Osteoblast (primary cell): ENCODE results near the gene PLEKHA6. TPM values are rescaled to one million over a fixed set of nuclear protein-coding genes. Genes with fewer than 3 reads are reported as not detected.

Experiments
- DNase-seq: peaks from one replicate; pipeline ENCODE4 v3.0.0; 2011; ENCODE audit warnings: low spot score, mixed read lengths; ENCODE audit not compliant: insufficient read length; ENCODE audit errors: missing footprints
- H2AFZ ChIP-seq: 2 replicates; pipeline ENCODE4 v1.6.0; 2011; ENCODE audit warnings: mild to moderate bottlenecking, low read length
- H3K27ac ChIP-seq: 2 replicates; pipeline ENCODE4 v1.5.1; 2011; ENCODE audit warnings: mild to moderate bottlenecking, low read depth, low read length, moderate library complexity
- H3K27me3 ChIP-seq: 2 replicates; pipeline ENCODE4 v1.6.0; 2012; ENCODE audit warnings: mild to moderate bottlenecking, control low read depth, inconsistent platforms, low read length, moderate library complexity; ENCODE audit not compliant: insufficient read depth
- H3K36me3 ChIP-seq: 2 replicates; pipeline ENCODE4 v1.5.1; 2011; ENCODE audit warnings: mild to moderate bottlenecking, low read length, control low read depth, moderate library complexity; ENCODE audit not compliant: insufficient read depth
- H3K4me1 ChIP-seq: 2 replicates; pipeline ENCODE4 v1.5.1; 2011; ENCODE audit warnings: mild to moderate bottlenecking, low read length, control low read depth, moderate library complexity; ENCODE audit not compliant: insufficient read depth
- H3K4me2 ChIP-seq: 2 replicates; pipeline ENCODE4 v1.6.0; 2011; ENCODE audit warnings: mild to moderate bottlenecking, low read length; ENCODE audit not compliant: insufficient read depth
- H3K4me3 ChIP-seq: fragments of 200-600 bp; sonication (generic); 3 replicates; pipeline ENCODE4 v1.5.1; 2012; ENCODE audit warnings: mild to moderate bottlenecking, low read length, inconsistent platforms; ENCODE audit not compliant: insufficient read depth
- H3K79me2 ChIP-seq: 2 replicates; pipeline ENCODE4 v1.6.0; 2012; ENCODE audit warnings: mild to moderate bottlenecking, low read length, control low read depth, inconsistent platforms; ENCODE audit not compliant: insufficient read depth
- H3K9me3 ChIP-seq: 2 replicates; pipeline ENCODE4 v1.5.1; 2011; ENCODE audit warnings: low read depth, low read length, control low read depth
- H4K20me1 ChIP-seq: 2 replicates; pipeline ENCODE4 v1.6.0; 2012; ENCODE audit warnings: mild to moderate bottlenecking, low read length, control low read depth; ENCODE audit not compliant: insufficient read depth
- CTCF ChIP-seq: IDR thresholded peaks from 2 replicates; pipeline ENCODE4 v1.5.1; 2011; ENCODE audit warnings: mild to moderate bottlenecking, low read depth, low read length, moderate library complexity; ENCODE audit errors: extremely low read depth
- total RNA-seq: library from RNA; depleted of rRNA; stranded (reverse); fragments of >200 nt; gene quantifications from 2 replicates; pipeline ENCODE4 v1.2.3, GENCODE V29; 2012

The PLEKHA6 gene
- total RNA-seq, 1 donor = 0.36 TPM

DNA sequence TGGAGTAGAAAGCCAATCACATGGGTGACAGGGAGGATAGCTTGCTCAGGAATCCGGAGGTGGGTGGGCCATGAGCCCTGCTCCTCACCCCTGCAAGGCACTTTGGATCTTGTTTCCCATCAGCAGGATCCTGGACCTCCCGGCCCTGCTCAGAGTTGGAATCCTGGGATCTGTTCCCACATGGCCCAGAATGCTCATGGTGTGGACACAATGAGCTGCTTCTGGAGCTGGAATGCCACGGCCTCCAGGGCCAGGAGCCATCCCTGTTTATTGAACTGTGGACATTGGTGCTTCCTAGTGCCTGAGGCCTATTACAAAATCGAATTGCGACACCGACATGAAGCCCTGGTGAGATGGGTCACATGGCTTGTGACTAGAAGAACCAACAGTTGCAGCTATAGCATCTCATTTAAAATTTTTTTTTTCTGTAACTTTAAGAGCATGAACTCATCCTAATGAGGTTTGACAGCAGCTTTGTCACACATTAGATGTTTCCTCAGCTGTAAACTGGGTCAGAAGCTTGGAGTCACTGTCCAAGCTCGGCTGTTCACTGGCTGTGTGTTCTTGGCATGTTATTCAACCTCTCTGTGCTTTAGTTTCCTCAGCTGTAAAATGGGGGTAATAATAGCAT lies 105.6 kb downstream of the PLEKHA6 start:
- no peak overlapping the region for H3K27ac ChIP-seq
- no peaks in the 10 kb centered on the region for H3K9me3 ChIP-seq
- no peak overlapping the region for H3K4me3 ChIP-seq
- no peak overlapping the region for H3K4me2 ChIP-seq
- peak overlapping the region; percentile 24 for H2AFZ ChIP-seq
- peaks cover 10% of the 10 kb centered on the region for H3K4me1 ChIP-seq
- DNase-seq = peak; percentile 39
- H3K36me3 ChIP-seq = no peaks in the 10 kb centered on the region
- no peaks in the 10 kb centered on the region for H4K20me1 ChIP-seq
- no peaks in the 10 kb centered on the region for H3K79me2 ChIP-seq
- peaks cover 12% of the 10 kb centered on the region for H3K27me3 ChIP-seq
- no peak for TF ChIP-seq CTCF

DNA sequence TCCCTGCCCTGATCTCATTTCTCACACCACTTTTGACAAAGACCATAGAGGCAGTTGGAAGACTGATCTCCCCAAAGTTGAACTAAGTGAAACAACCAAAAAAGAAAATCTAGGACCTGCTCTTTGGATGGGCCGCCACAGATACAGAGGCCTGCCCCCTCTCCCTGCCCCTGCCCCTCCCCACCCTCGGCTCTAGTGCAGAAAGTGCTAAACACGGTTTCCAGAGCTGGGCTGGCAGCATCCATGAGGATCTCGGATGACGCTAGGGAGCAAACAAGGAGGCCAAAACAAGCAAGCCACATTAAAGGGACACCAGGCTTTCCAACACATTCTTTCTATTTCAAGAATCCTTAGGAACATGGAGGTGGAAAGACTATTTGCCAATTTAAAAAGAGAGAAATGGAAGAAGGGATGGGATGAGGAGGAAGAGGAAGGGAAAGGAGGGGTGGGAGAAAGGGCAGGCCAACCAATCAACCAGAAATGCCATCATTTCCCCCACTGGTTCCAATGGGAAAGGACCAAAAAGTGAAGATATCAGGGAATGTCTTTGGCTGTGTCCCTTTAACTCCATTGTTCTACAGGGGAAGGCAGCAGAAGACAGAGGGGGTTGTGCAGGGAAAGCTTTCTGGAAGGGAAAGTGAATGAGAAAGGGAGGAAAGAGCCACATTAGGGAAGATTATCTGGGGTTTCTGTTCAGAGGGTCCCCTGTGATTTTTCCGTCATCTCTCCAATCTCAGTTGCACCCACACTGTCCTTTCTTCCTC lies 107.6 kb downstream of the PLEKHA6 start:
- no peaks in the 10 kb centered on the region for H3K9me3 ChIP-seq
- H3K4me1 ChIP-seq = peaks cover 10% of the 10 kb centered on the region
- peaks cover 23% of the 10 kb centered on the region for H3K27me3 ChIP-seq
- no peak overlapping the region for H3K4me3 ChIP-seq
- H4K20me1 ChIP-seq = no peaks in the 10 kb centered on the region
- H3K79me2 ChIP-seq = no peaks in the 10 kb centered on the region
- H3K4me2 ChIP-seq = no peak overlapping the region
- H2AFZ ChIP-seq = no peak overlapping the region
- TF ChIP-seq CTCF = no peak
- no peaks in the 10 kb centered on the region for H3K36me3 ChIP-seq
- H3K27ac ChIP-seq = no peak overlapping the region
- DNase-seq = peak; percentile 14

GRCh38 chr1:204251286-204251685 lies 108.4 kb downstream of the PLEKHA6 start:
- Histone ChIP-seq H3K79me2 (no peaks in the 10 kb centered on the region), H3K4me1 (peaks cover 10% of the 10 kb centered on the region), H3K9me3 (no peaks in the 10 kb centered on the region), H3K4me3 (no peak overlapping the region), H3K36me3 (no peaks in the 10 kb centered on the region), H4K20me1 (no peaks in the 10 kb centered on the region), H3K27ac (no peak overlapping the region), H3K27me3 (peaks cover 27% of the 10 kb centered on the region), H3K4me2 (no peak overlapping the region), H2AFZ (no peak overlapping the region)
- no peak for DNase-seq
- no peak for TF ChIP-seq CTCF

DNA sequence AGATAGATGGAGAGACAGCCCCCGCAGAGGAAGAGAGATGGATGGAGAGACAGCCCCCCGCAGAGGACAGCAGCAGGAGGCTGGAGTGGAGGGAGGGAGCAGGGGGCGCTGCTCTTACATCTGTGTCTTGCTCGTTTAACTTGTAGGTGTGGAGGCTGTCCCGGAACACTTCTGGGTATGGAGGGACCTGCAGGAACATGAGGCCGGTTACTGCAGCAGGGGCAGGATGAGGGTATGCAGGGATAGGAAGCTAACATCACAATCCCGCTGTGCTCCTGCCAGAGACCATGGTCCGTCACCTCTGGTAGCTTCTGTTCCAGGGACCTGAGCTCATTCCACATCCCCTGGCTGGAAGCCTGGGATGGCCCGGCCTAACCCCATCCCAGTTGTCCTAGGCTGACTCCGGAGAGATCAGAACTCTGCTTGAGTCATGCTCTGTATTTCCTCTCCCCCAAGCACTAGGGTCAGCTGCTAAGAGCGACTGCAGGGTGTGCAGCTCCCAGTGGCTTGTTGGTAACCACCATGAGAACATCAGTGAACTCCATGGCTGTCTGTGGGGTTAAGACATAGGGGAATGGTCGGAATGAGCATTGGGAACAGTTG lies 109.2 kb downstream of the PLEKHA6 start:
- no peaks in the 10 kb centered on the region for H3K36me3 ChIP-seq
- no peaks in the 10 kb centered on the region for H3K9me3 ChIP-seq
- no peak for TF ChIP-seq CTCF
- H3K4me3 ChIP-seq = no peak overlapping the region
- no peak overlapping the region for H2AFZ ChIP-seq
- no peaks in the 10 kb centered on the region for H3K79me2 ChIP-seq
- peaks cover 2% of the 10 kb centered on the region for H3K4me1 ChIP-seq
- H3K4me2 ChIP-seq = no peak overlapping the region
- H3K27ac ChIP-seq = no peak overlapping the region
- H3K27me3 ChIP-seq = peaks cover 34% of the 10 kb centered on the region
- DNase-seq = no peak
- H4K20me1 ChIP-seq = no peaks in the 10 kb centered on the region
